Measurements from ENCODE around the gene OTOG.

OTOG gene

GRCh38 chr11:17607083-17607429 lies 60.0 kb downstream of the OTOG start:
- Histone ChIP-seq H3K9me2 (replicated peaks; ENCODE audit: insufficient read depth, low read length) (no peaks in the 10 kb centered on the region), H3K9ac (ENCODE audit: low read length) (no peak overlapping the region), H3K79me2 (ENCODE audit: insufficient read depth, low read length) (no peaks in the 10 kb centered on the region), H3K27ac (ENCODE audit: low read depth, low read length) (no peak overlapping the region), H3K4me2 (ENCODE audit: low read depth, low read length, poor library complexity, severe bottlenecking) (no peak overlapping the region), H3K36me3 (ENCODE audit: low read length) (no peaks in the 10 kb centered on the region), H3F3A (ENCODE audit: insufficient read depth) (no peaks in the 10 kb centered on the region), H3K9me3 (ENCODE audit: insufficient read depth, low read length) (no peaks in the 10 kb centered on the region), H4K20me1 (ENCODE audit: low read depth, low read length) (no peaks in the 10 kb centered on the region), H3K27me3 (ENCODE audit: low read length) (no peaks in the 10 kb centered on the region), H2AFZ (ENCODE audit: low read depth, low read length, severe bottlenecking) (no peak overlapping the region), H3K4me3 (ENCODE audit: insufficient read depth, low read length, poor library complexity, severe bottlenecking) (no peak overlapping the region)
- TF ChIP-seq EZH2phosphoT487 (conservative IDR thresholded peaks at IDR 0.05; ENCODE audit: low read length) (no peak), CTCF (IDR thresholded peaks at IDR 0.05; ENCODE audit: insufficient read depth, low read length, poor library complexity, severe bottlenecking) (no peak)

- no peak overlapping the region for H3K27ac ChIP-seq (ENCODE audit: low read depth, low read length)
- H3K9me3 ChIP-seq (ENCODE audit: insufficient read depth, low read length) = no peaks in the 10 kb centered on the region
- no peaks in the 10 kb centered on the region for H3F3A ChIP-seq (ENCODE audit: insufficient read depth)
- H3K9me2 ChIP-seq (replicated peaks; ENCODE audit: insufficient read depth, low read length) = no peaks in the 10 kb centered on the region
- TF ChIP-seq EZH2phosphoT487 (conservative IDR thresholded peaks at IDR 0.05; ENCODE audit: low read length) (no peak), CTCF (IDR thresholded peaks at IDR 0.05; ENCODE audit: insufficient read depth, low read length, poor library complexity, severe bottlenecking) (no peak)
- no peaks in the 10 kb centered on the region for H3K36me3 ChIP-seq (ENCODE audit: low read length)
- no peak overlapping the region for H3K4me2 ChIP-seq (ENCODE audit: low read depth, low read length, poor library complexity, severe bottlenecking)
- no peak overlapping the region for H3K9ac ChIP-seq (ENCODE audit: low read length)
- no peaks in the 10 kb centered on the region for H4K20me1 ChIP-seq (ENCODE audit: low read depth, low read length)
- H2AFZ ChIP-seq (ENCODE audit: low read depth, low read length, severe bottlenecking) = no peak overlapping the region
- no peak overlapping the region for H3K4me3 ChIP-seq (ENCODE audit: insufficient read depth, low read length, poor library complexity, severe bottlenecking)
- H3K79me2 ChIP-seq (ENCODE audit: insufficient read depth, low read length) = no peaks in the 10 kb centered on the region
- H3K27me3 ChIP-seq (ENCODE audit: low read length) = no peaks in the 10 kb centered on the region
These were observed 60.8 kb downstream of the OTOG start for GRCh38 chr11:17607591-17608570.

- Histone ChIP-seq H3K27ac (ENCODE audit: low read depth, low read length) (no peak overlapping the region), H4K20me1 (ENCODE audit: low read depth, low read length) (no peaks in the 10 kb centered on the region), H3K9ac (ENCODE audit: low read length) (no peak overlapping the region), H3K27me3 (ENCODE audit: low read length) (no peaks in the 10 kb centered on the region), H3K79me2 (ENCODE audit: insufficient read depth, low read length) (no peaks in the 10 kb centered on the region), H3F3A (ENCODE audit: insufficient read depth) (no peaks in the 10 kb centered on the region), H3K4me3 (ENCODE audit: insufficient read depth, low read length, poor library complexity, severe bottlenecking) (no peak overlapping the region), H3K9me3 (ENCODE audit: insufficient read depth, low read length) (no peaks in the 10 kb centered on the region), H3K9me2 (replicated peaks; ENCODE audit: insufficient read depth, low read length) (no peaks in the 10 kb centered on the region), H3K4me2 (ENCODE audit: low read depth, low read length, poor library complexity, severe bottlenecking) (no peak overlapping the region), H2AFZ (ENCODE audit: low read depth, low read length, severe bottlenecking) (no peak overlapping the region), H3K36me3 (ENCODE audit: low read length) (no peaks in the 10 kb centered on the region)
- TF ChIP-seq EZH2phosphoT487 (conservative IDR thresholded peaks at IDR 0.05; ENCODE audit: low read length) (no peak), CTCF (IDR thresholded peaks at IDR 0.05; ENCODE audit: insufficient read depth, low read length, poor library complexity, severe bottlenecking) (no peak)
These were observed 61.8 kb downstream of the OTOG start for GRCh38 chr11:17608821-17609220.

All from SU-DHL-6 (cell line).